Activated CD4-positive, alpha-beta T cell treated with anti-CD3 and anti-CD28 coated beads, Interleukin-2, amount 50 U/mL, for 24 hours (primary cell): ENCODE measurements around the gene TMEM201.

Experiments
- DNase-seq, 2 donors: peaks; one replicate each; pipeline ENCODE4 v3.0.0-alpha.2; 2020; ENCODE audit warnings: low read depth in 1 of 2, low spot score in 1 of 2

TMEM201 gene

GRCh38 chr1:9598316-9598700 is 9.6 kb downstream of the TMEM201 start:
- DNase-seq: no peak

- no peak for DNase-seq
Observed at GRCh38 chr1:9599741-9600140, 11.0 kb downstream of the TMEM201 start.

GRCh38 chr1:9600861-9601834 is 12.4 kb downstream of the TMEM201 start:
- DNase-seq: no peak

GRCh38 chr1:9601942-9602793 is 13.5 kb downstream of the TMEM201 start:
- DNase-seq: no peak

GRCh38 chr1:9602794-9603167 is 14.1 kb downstream of the TMEM201 start:
- DNase-seq: no peak

GRCh38 chr1:9603307-9603706 is 14.6 kb downstream of the TMEM201 start:
- DNase-seq: no peak

- DNase-seq: no peak
Observed at GRCh38 chr1:9603766-9604753, 15.3 kb downstream of the TMEM201 start.

GRCh38 chr1:9604836-9605235 is 16.1 kb downstream of the TMEM201 start:
- no peak for DNase-seq

- DNase-seq: no peak
Observed at GRCh38 chr1:9605946-9606455, 17.3 kb downstream of the TMEM201 start.

- no peak for DNase-seq
Observed at GRCh38 chr1:9606458-9606857, 17.7 kb downstream of the TMEM201 start.

GRCh38 chr1:9606948-9607347 is 18.2 kb downstream of the TMEM201 start:
- no peak for DNase-seq

GRCh38 chr1:9607352-9607751 is 18.6 kb downstream of the TMEM201 start:
- no peak for DNase-seq

GRCh38 chr1:9609998-9610397 is 21.3 kb downstream of the TMEM201 start:
- no peak for DNase-seq

- no peak for DNase-seq
Observed at GRCh38 chr1:9610548-9610947, 21.8 kb downstream of the TMEM201 start.

GRCh38 chr1:9611716-9612115 is 23.0 kb downstream of the TMEM201 start:
- no peak for DNase-seq

- no peak for DNase-seq
Observed at GRCh38 chr1:9612162-9612845, 23.6 kb downstream of the TMEM201 start.

- no peak for DNase-seq
Observed at GRCh38 chr1:9612871-9613624, 24.3 kb downstream of the TMEM201 start.

- DNase-seq: no peak
Observed at GRCh38 chr1:9613625-9614299, 25.1 kb downstream of the TMEM201 start.
